ENCODE measurements around the gene FAM83D.

GRCh38 chr20:38963745-38964144 is 37.5 kb downstream of the FAM83D start:
- TF ChIP-seq SMC3 (IDR thresholded peaks at IDR 0.05) (no peak), EP300 (IDR thresholded peaks at IDR 0.05) (no peak), MAZ (IDR thresholded peaks at IDR 0.05; ENCODE audit: borderline replicate concordance, low read depth, low read length) (no peak), CTCF (IDR thresholded peaks at IDR 0.05) (no peak), CHD2 (IDR thresholded peaks at IDR 0.05; ENCODE audit: low read length, partially characterized antibody) (no peak), CEBPB (IDR thresholded peaks at IDR 0.05) (no peak), CBX2 (IDR thresholded peaks at IDR 0.05; ENCODE audit: borderline replicate concordance, low read depth) (no peak), SREBF2 (IDR thresholded peaks at IDR 0.05) (no peak), NR3C1 (IDR thresholded peaks at IDR 0.05) (no peak)
